HG02870 (cell line): ENCODE data around the gene LIMS2.

Experiments used
- ATAC-seq: cut with Tn5 transposase; IDR thresholded peaks from one replicate; pipeline ENCODE4 v1.9.1; 2021; ENCODE audit warnings: mild to moderate bottlenecking, moderate library complexity; ENCODE audit not compliant: unreplicated experiment

Gene LIMS2

GRCh38 chr2:127608061-127609030 lies 67.0 kb downstream of the LIMS2 start:
- no peak for ATAC-seq

GRCh38 chr2:127607399-127607908 lies 67.9 kb downstream of the LIMS2 start:
- no peak for ATAC-seq

- ATAC-seq = no peak
These were observed 68.5 kb downstream of the LIMS2 start for GRCh38 chr2:127606625-127607398.

GRCh38 chr2:127605691-127606263 lies 69.6 kb downstream of the LIMS2 start:
- no peak for ATAC-seq

- ATAC-seq = no peak
These were observed 70.3 kb downstream of the LIMS2 start for GRCh38 chr2:127604986-127605385.

- ATAC-seq = no peak
These were observed 76.1 kb downstream of the LIMS2 start for GRCh38 chr2:127599211-127599610.

- ATAC-seq = no peak
These were observed 76.6 kb downstream of the LIMS2 start for GRCh38 chr2:127598711-127599110.

GRCh38 chr2:127597984-127598380 lies 77.3 kb downstream of the LIMS2 start:
- no peak for ATAC-seq

- no peak for ATAC-seq
These were observed 78.0 kb downstream of the LIMS2 start for GRCh38 chr2:127597046-127597983.

GRCh38 chr2:127596311-127597045 lies 78.9 kb downstream of the LIMS2 start:
- ATAC-seq = no peak

- ATAC-seq = no peak
These were observed 81.2 kb downstream of the LIMS2 start for GRCh38 chr2:127594116-127594591.

GRCh38 chr2:127593228-127594115 lies 81.9 kb downstream of the LIMS2 start:
- no peak for ATAC-seq

- ATAC-seq = no peak
These were observed 82.5 kb downstream of the LIMS2 start for GRCh38 chr2:127592761-127593227.

- peak; percentile 73 for ATAC-seq
These were observed 84.0 kb downstream of the LIMS2 start for GRCh38 chr2:127591221-127591923.

GRCh38 chr2:127590386-127591190 lies 84.7 kb downstream of the LIMS2 start:
- no peak for ATAC-seq

- ATAC-seq = no peak
These were observed 85.5 kb downstream of the LIMS2 start for GRCh38 chr2:127589841-127590240.

- no peak for ATAC-seq
These were observed 86.0 kb downstream of the LIMS2 start for GRCh38 chr2:127589358-127589757.
